Thyroid gland (tissue), 4 donors: ENCODE results near the gene ATM.

Source experiments
- POLR2A ChIP-seq, 2 donors: fragments of 450-650 bp; IDR thresholded peaks; one replicate each; pipeline ENCODE4 v1.6.1; 2017; ENCODE audit warnings: antibody characterized with exemption in 2 of 2, mild to moderate bottlenecking in 2 of 2, moderate library complexity in 1 of 2
- TF ChIP-seq, protein P1 (sequence below), 6 experiments: fragments of 200-600 bp in 3 of 6; fragments of 450-650 bp in 3 of 6; sonication (generic) in 3 of 6; IDR thresholded peaks; one replicate each; pipeline ENCODE4 v1.5.1; 2016 to 2019; ENCODE audit warnings: antibody characterized with exemption in 6 of 6, mild to moderate bottlenecking in 2 of 6, inconsistent platforms in 1 of 6, moderate library complexity in 1 of 6

DNA sequence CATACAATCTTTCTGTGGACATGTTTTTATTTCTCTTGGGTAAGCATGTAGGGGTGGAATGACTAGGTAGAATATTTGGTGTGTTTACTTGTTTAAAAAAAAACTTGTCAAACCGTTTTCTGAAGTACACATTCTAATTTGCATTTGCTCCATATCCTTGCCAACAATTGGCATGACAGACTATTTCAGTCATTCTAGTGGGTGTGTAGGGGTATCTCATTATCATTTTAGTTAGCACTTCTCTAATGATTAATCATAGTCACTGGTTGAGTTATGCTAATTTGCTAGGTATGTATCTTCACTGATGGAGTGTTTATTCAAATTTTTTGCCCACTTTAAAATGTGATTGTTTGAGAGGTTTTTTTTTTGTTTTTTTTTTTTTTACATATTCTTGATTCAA, 180.2 kb downstream of the ATM start:
- no peak for TF ChIP-seq POLR2A (IDR thresholded peaks at IDR 0.05)
- TF ChIP-seq, protein P1, sequence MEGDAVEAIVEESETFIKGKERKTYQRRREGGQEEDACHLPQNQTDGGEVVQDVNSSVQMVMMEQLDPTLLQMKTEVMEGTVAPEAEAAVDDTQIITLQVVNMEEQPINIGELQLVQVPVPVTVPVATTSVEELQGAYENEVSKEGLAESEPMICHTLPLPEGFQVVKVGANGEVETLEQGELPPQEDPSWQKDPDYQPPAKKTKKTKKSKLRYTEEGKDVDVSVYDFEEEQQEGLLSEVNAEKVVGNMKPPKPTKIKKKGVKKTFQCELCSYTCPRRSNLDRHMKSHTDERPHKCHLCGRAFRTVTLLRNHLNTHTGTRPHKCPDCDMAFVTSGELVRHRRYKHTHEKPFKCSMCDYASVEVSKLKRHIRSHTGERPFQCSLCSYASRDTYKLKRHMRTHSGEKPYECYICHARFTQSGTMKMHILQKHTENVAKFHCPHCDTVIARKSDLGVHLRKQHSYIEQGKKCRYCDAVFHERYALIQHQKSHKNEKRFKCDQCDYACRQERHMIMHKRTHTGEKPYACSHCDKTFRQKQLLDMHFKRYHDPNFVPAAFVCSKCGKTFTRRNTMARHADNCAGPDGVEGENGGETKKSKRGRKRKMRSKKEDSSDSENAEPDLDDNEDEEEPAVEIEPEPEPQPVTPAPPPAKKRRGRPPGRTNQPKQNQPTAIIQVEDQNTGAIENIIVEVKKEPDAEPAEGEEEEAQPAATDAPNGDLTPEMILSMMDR (IDR thresholded peaks at IDR 0.05): no peak
